ENCODE data around the gene TRAPPC14.
"Not testable (repeated sequence)": the region's sequence is repeated elsewhere in the genome, so short reads cannot be mapped to it uniquely, and the experiment has no call there.

The TRAPPC14 gene

DNA sequence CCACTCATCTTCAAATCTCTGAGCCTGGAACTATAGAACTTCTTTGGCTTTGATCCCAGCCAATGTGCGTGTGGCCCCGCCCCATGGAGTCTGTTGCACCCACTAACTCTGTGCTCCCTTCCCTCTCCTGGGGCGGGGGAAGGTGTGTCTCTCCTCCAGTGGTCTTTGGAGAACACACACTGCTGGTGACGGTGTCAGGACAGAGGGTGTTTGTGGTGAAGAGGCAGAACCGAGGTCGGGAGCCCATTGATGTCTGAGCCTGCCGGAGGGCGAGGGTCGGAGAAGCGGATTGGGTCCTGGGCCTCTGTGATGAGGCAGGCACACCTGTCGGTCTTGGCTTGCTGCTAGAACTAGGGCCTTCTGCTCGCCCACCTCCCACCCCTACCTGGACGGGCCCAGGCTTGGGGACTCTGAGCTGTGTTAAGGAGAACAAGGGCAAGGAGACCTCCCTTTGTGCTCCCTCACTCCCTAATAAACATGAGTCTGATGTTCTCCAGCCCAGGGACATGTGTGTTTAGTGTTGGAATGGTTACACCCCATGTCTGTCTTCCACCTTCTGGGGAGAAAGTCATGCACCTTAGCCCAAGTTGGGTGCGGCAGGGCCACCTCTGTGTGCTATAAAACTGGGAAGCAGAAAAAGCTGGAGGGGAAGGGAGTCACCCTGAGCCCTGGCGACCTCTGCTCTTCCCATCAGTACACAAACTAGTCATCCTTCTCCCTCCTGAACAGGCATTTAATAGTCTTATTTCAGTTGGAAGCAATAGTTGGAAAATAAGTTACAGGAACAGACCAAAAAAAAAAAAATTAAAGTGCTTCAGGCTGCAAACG is 4.6 kb downstream of the TRAPPC14 start:
- no peak for DNase-seq

GRCh38 chr7:100152937-100153666 is 5.4 kb downstream of the TRAPPC14 start:
- no peak for DNase-seq

- DNase-seq = no peak
Measured at GRCh38 chr7:100152404-100152803, 6.1 kb downstream of the TRAPPC14 start.

DNA sequence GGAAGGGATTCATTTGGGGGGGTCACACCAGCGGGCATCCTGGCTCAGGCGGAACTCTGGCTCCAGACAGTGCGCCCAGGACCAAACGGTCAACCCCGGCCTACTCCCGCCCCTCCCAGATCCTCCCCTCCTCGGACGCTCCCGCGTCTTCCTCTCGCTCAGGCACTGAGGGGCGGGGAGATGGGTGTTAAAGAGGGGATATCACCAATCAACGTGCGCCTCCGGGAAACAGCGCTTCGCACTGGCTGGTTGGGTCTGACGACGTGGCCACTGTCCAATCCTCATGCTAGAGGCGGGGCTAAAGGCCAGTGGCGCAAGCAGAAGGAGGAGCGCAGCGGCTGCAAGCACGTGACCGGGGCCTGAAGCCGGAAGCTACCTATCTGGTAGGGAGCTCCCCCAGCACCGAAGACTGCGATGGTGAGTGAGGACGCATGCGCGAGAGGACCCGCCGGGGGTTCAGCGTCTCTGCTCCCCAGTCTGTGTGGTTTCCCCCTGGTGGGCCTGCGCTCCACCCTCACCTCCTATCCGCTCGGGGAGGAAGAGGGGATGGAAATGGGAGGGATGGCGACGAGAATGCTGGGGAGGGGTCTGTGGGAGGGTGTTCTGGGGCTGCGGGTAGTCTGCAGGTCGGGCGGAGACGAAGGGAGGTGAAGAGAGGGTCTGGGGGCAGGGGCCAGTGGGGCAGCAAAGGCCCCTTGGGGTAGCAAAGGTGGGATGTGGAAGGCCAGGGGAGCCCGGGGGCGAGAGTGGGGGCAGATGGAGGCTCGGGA is 9.8 kb downstream of the TRAPPC14 start, which contains the start of gene LAMTOR4:
TSS of gene LAMTOR4 (plus strand) at position 360 of the 770 bp plus-strand sequence. CDS start at position 415, 55 bp downstream.
- peak; percentile 99 for DNase-seq

- DNase-seq = no peak
Measured at GRCh38 chr7:100148225-100148558, 10.3 kb downstream of the TRAPPC14 start.

DNA sequence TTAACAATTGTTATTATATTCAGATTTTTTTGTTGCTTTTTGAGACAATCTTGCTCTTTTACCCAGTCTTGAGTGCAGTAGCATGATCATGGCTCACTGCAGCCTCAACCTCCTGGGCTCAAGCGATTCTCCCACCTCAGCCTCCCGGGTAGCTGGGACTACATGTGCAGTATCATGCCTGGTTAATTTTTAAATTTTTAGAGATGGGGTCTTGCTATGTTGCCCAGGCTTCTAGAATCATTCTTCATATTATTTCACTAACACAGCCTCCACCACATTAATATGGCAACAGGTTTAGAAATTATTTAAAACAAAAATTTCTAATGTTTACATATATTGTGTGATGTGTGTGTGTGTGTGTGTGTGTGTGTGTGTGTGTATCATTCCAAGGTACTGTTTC is 11.2 kb downstream of the TRAPPC14 start:
- DNase-seq = no peak

- not testable (repeated sequence) for DNase-seq
Measured at GRCh38 chr7:100146350-100146749, 12.2 kb downstream of the TRAPPC14 start.

GRCh38 chr7:100142461-100142860 is 16.1 kb downstream of the TRAPPC14 start:
- no peak for DNase-seq

DNA sequence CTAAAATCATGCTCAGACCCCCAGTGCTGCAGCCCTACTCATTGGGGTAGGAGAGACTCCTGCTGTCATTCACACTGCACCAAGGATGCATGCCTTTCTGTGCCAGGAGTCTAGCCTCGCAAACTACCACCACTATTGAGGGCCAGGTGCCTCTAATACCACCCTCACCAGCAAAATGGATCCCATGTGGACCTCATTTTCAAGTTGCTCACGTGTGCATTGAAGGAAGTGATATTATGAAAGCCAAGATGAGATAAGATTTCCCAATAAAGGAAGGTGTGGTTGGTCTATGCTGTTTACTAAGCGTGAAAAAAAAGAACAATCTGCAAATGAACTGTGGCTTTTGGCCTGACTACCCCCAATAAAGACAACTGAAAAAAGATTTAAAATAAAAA is 17.0 kb downstream of the TRAPPC14 start:
- no peak for DNase-seq

GRCh38 chr7:100137851-100138760 is 20.4 kb downstream of the TRAPPC14 start:
- DNase-seq = peak; percentile 43

GRCh38 chr7:100132697-100133151 is 25.8 kb downstream of the TRAPPC14 start:
- DNase-seq = peak; percentile 68

- DNase-seq = no peak
Measured at GRCh38 chr7:100132126-100132525, 26.4 kb downstream of the TRAPPC14 start.

- peak; percentile 75 for DNase-seq
Measured at GRCh38 chr7:100130608-100131453, 27.7 kb downstream of the TRAPPC14 start.

GRCh38 chr7:100130220-100130607 is 28.3 kb downstream of the TRAPPC14 start:
- peak; percentile 77 for DNase-seq

DNA sequence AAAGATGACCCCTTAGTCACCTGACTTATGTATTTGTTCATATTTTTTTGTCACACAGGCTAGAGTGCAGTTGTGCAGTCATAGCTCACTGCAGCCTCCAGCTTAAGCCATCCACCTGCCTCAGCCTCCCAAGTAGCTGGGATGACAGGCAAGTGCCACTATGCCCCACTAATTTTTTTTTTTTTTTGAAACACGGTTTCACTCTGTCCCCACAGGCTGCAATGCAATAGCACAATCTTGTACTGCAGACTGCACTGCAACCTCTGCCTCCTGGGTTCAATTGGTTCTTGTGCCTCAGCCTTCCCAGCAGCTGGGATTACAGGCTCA is 29.9 kb downstream of the TRAPPC14 start:
- no peak for DNase-seq

GRCh38 chr7:100127866-100128636 is 30.5 kb downstream of the TRAPPC14 start:
- DNase-seq = peak; percentile 31

- DNase-seq = peak; percentile 91
Measured at GRCh38 chr7:100126931-100127865, 31.3 kb downstream of the TRAPPC14 start, which contains the start of gene MBLAC1. Gene MBLAC1 (plus strand): TSS chr7:100126967. CDS start chr7:100127396, 429 bp downstream.

DNA sequence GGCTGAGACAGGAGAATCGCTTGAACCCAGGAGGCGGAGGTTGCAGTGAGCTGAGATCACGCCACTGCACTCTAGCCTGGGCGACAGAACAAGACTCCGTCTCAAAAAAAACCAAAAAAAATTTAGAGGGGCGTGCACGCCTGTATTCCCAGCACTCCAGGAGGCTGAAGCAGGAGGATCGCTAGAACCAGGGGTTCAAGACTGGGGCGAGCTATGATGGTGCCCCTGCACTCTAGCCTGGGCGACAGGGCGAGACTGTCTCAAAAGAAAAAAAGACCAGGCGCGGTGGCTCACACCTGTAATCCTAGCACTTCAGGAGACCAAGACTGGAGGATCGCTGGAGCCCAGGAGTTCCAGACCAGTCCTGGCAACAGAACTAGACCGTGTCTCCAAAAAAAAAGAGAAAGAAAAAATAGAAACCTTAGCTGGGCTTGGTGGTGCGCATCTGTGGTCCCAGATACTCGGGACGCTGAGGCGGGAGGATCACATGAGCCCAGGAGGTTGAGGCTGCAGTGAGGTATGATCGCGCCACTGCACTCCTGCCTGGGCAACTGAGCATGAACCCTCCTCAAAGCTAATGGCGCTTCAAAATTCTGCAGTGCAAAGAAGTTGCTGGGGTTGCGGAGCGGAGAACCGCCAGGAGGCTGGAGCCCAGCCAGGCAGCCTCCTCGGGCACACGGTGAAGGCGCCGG is 32.1 kb downstream of the TRAPPC14 start:
- peak; percentile 39 for DNase-seq

Measured in NCI-H146 (cell line).